Measurements from ENCODE around the gene HJV. TPM values are rescaled to one million over a fixed set of nuclear protein-coding genes. Genes with fewer than 3 reads are reported as not detected.

Gene HJV
- total and polyA plus RNA-seq, 2 of the 13 experiments (the other 11 are each of a cell fraction or from before 2014, with no cell fraction given): 0.18 TPM; not detected in 1

GRCh38 chr1:146012703-146013558 lies 8.6 kb downstream of the HJV start (continued):
- TF ChIP-seq CREM (IDR thresholded peaks at IDR 0.05) (0 out of 2 replicates have a peak, but pooled peaks have one; percentile 18), CREM (CRISPR knock-in tag; IDR thresholded peaks at IDR 0.05) (no peak), ZNF891 (CRISPR knock-in tag; IDR thresholded peaks at IDR 0.05) (no peak), DNMT3B (CRISPR knock-in tag; conservative IDR thresholded peaks at IDR 0.05) (no peak), ARID5B (CRISPR knock-in tag; IDR thresholded peaks at IDR 0.05) (0 out of 2 replicates have a peak, but pooled peaks have one; percentile 24), TSC22D2 (CRISPR knock-in tag; IDR thresholded peaks at IDR 0.05; ENCODE audit: borderline replicate concordance) (no peak), DBP (CRISPR knock-in tag; IDR thresholded peaks at IDR 0.05; ENCODE audit: not compliant biosample characterization) (no peak), KLF6 (CRISPR knock-in tag; IDR thresholded peaks at IDR 0.05) (no peak), PLRG1 (conservative IDR thresholded peaks at IDR 0.05) (no peak), RAD21 (CRISPR knock-in tag; IDR thresholded peaks at IDR 0.05) (peak; percentile 76), ARID3A (IDR thresholded peaks at IDR 0.05; ENCODE audit: low read depth, low read length) (peak; percentile 46), YEATS4 (CRISPR knock-in tag; IDR thresholded peaks at IDR 0.05; ENCODE audit: borderline replicate concordance) (no peak), SOX13 (IDR thresholded peaks at IDR 0.05) (no peak), SOX13 (CRISPR knock-in tag; conservative IDR thresholded peaks at IDR 0.05 in 1 of 2, IDR thresholded peaks at IDR 0.05 in 1 of 2) (no peak), TGIF2 (CRISPR knock-in tag; IDR thresholded peaks at IDR 0.05) (no peak), THYN1 (CRISPR knock-in tag; IDR thresholded peaks at IDR 0.05; ENCODE audit: borderline replicate concordance, low read depth) (no peak), PHF21A (CRISPR knock-in tag; IDR thresholded peaks at IDR 0.05) (no peak), SCMH1 (CRISPR knock-in tag; IDR thresholded peaks at IDR 0.05; ENCODE audit: borderline replicate concordance) (no peak), NFE2 (CRISPR knock-in tag; IDR thresholded peaks at IDR 0.05) (no peak), BCL6 (CRISPR knock-in tag; IDR thresholded peaks at IDR 0.05) (0 out of 2 replicates have a peak, but pooled peaks have one; percentile 56)
